K562 (cell line): ENCODE measurements around the gene IQGAP3. TPM values are rescaled to one million over a fixed set of nuclear protein-coding genes. Genes with fewer than 3 reads are reported as not detected.

Experiments
- ATAC-seq: fragments of 200-7000 bp; cut with Tn5 transposase; 3 replicates; pipeline ENCODE4 v1.9.1; 2020; ENCODE audit warnings: moderate library complexity
- BruUV-seq: library from RNA; stranded (reverse); fragments of 400-500 nt; replicated peaks from 2 replicates; lab custom pipeline; 2021; lab: Mats Ljungman, UMichigan
- CTCF ChIA-PET: fragments of 300-600 bp; formaldehyde crosslinking; extraction: SDS; loops from one replicate; lab custom pipeline; 2021; ENCODE audit warnings: low intra/inter-chr PET ratio; lab: Yijun Ruan, JAX
- POLR2A ChIA-PET: fragments of 300-600, 350-650 bp; sonication (Branson Sonifier 250); formaldehyde crosslinking; extraction: SDS; loops from one replicate; lab custom pipeline; 2021; ENCODE audit warnings: antibody characterized with exemption, inconsistent platforms; lab: Yijun Ruan, JAX
- DNase-seq, 4 experiments: peaks; one replicate each; pipeline versions ENCODE4 v3.0.0 to v3.0.0-alpha.2; 2011 to 2018; ENCODE audit warnings: low spot score in 3 of 4, mixed read lengths in 3 of 4; ENCODE audit errors: extremely low read depth in 1 of 4
- FAIRE-seq: peaks from 2 replicates; lab custom pipeline; 2011; peaks lifted over from hg19 to GRCh38; lab: Jason Lieb, UNC
- H2AFZ ChIP-seq: 2 replicates; pipeline ENCODE4 v1.6.0; 2011; ENCODE audit warnings: low read depth, low read length, control low read depth, inconsistent platforms
- H3K27ac ChIP-seq: fragments of 200-600 bp; 3 replicates; pipeline ENCODE4 v1.8.0; 2011; ENCODE audit warnings: low read depth, mild to moderate bottlenecking, control low read depth, inconsistent platforms, low read length, moderate library complexity, mixed read lengths; ENCODE audit errors: extremely low read depth
- H3K27me3 ChIP-seq, 2 experiments: fragments of 300-600 bp in 1 of 2; 2 replicates in 1 of 2; 3 replicates in 1 of 2; pipeline versions ENCODE4 v1.6.0 to v1.8.0; 2011; ENCODE audit warnings: inconsistent platforms in 2 of 2, low read length in 2 of 2, mild to moderate bottlenecking in 1 of 2, mixed read lengths in 1 of 2, moderate library complexity in 1 of 2; ENCODE audit not compliant: control insufficient read depth in 2 of 2, insufficient read depth in 2 of 2
- H3K36me3 ChIP-seq: fragments of 300-600 bp; 3 replicates; pipeline ENCODE4 v1.8.0; 2011; ENCODE audit warnings: mild to moderate bottlenecking, low read length, inconsistent platforms; ENCODE audit not compliant: control insufficient read depth, insufficient read depth
- H3K4me1 ChIP-seq, 2 experiments: fragments of 200-600 bp in 1 of 2; replicated peaks in 1 of 2; 2 replicates in 1 of 2; 3 replicates in 1 of 2; pipeline versions ENCODE4 v1.5.1 to v1.8.0; 2011; ENCODE audit warnings: inconsistent platforms in 2 of 2, low read length in 2 of 2, mild to moderate bottlenecking in 1 of 2, mixed read lengths in 1 of 2, moderate library complexity in 1 of 2; ENCODE audit not compliant: control insufficient read depth in 2 of 2, insufficient read depth in 2 of 2
- H3K4me2 ChIP-seq: 2 replicates; pipeline ENCODE4 v1.6.1; 2011; ENCODE audit warnings: low read length, control low read depth, inconsistent platforms, mixed read lengths; ENCODE audit not compliant: insufficient read depth
- H3K4me3 ChIP-seq: fragments of 200-600 bp; sonication (generic), shearing (Covaris generic); 2 replicates; pipeline ENCODE4 v1.5.1; 2016; ENCODE audit warnings: control low read depth, inconsistent platforms
- H3K79me2 ChIP-seq: fragments of 200-600 bp; 3 replicates; pipeline ENCODE4 v1.8.0; 2011; ENCODE audit warnings: low read length, inconsistent platforms; ENCODE audit not compliant: control insufficient read depth, insufficient read depth
- H3K9ac ChIP-seq, 2 experiments: 2 replicates each; pipeline versions ENCODE4 v1.6.0 to v1.6.1; 2011; ENCODE audit warnings: low read depth in 2 of 2, low read length in 2 of 2, control low read depth in 1 of 2, inconsistent platforms in 1 of 2, mild to moderate bottlenecking in 1 of 2, mixed read lengths in 1 of 2; ENCODE audit not compliant: insufficient read depth in 1 of 2
- H3K9me1 ChIP-seq: one replicate; pipeline ENCODE4 v1.6.0; 2011; ENCODE audit warnings: inconsistent platforms, mild to moderate bottlenecking, low read length, moderate library complexity; ENCODE audit not compliant: control insufficient read depth, insufficient read depth
- H3K9me3 ChIP-seq: replicated peaks from 2 replicates; pipeline ENCODE4 v1.5.1; 2011; ENCODE audit warnings: low read depth, low read length, inconsistent platforms; ENCODE audit not compliant: control insufficient read depth, insufficient read depth
- H4K20me1 ChIP-seq: replicated peaks from 2 replicates; pipeline ENCODE4 v1.6.1; 2011; ENCODE audit warnings: low read length, inconsistent platforms, mixed read lengths; ENCODE audit not compliant: control insufficient read depth, insufficient read depth
- ARNT ChIP-seq, 2 experiments: fragments of 450-650 bp; IDR thresholded peaks; 2 replicates each; pipeline ENCODE4 v1.6.1; 2016; ENCODE audit warnings: mild to moderate bottlenecking in 1 of 2
- CBX2 ChIP-seq: fragments of 200-600 bp; sonication (generic); IDR thresholded peaks from one replicate; pipeline ENCODE4 v1.6.1; 2012; ENCODE audit warnings: mild to moderate bottlenecking, low read length, inconsistent platforms; ENCODE audit not compliant: insufficient read depth, poor library complexity, severe bottlenecking
- EHMT2 ChIP-seq: fragments of 450-650 bp; IDR thresholded peaks from 2 replicates; pipeline ENCODE4 v1.6.1; 2018; ENCODE audit warnings: antibody characterized with exemption
- FOXK2 ChIP-seq, 2 experiments: fragments of 450-650 bp; IDR thresholded peaks in 1 of 2; conservative IDR thresholded peaks in 1 of 2; 2 replicates each; pipeline ENCODE4 v1.6.1; 2016; ENCODE audit warnings: low read depth in 2 of 2, mild to moderate bottlenecking in 1 of 2
- HDAC3 ChIP-seq: fragments of 450-650 bp; IDR thresholded peaks from 2 replicates; pipeline ENCODE4 v1.6.1; 2018; ENCODE audit warnings: borderline replicate concordance, mild to moderate bottlenecking, moderate library complexity; ENCODE audit not compliant: partially characterized antibody
- HES1 ChIP-seq: fragments of 450-650 bp; IDR thresholded peaks from 2 replicates; pipeline ENCODE4 v1.6.1; 2016; ENCODE audit warnings: low read depth, mild to moderate bottlenecking, moderate library complexity
- IRF1 ChIP-seq: sonication (generic); formaldehyde crosslinking; IDR thresholded peaks from 2 replicates; pipeline ENCODE4 v1.8.0; 2022; ENCODE audit warnings: missing genetic modification reagents, mild to moderate bottlenecking, borderline replicate concordance
- MTF1 ChIP-seq: fragments of 250-450 bp; sonication (Bioruptor Pico); IDR thresholded peaks from 2 replicates; pipeline ENCODE4 v1.9.0; 2021; ENCODE audit warnings: moderate library complexity, mild to moderate bottlenecking, inconsistent platforms, borderline replicate concordance
- PHB2 ChIP-seq: fragments of 450-650 bp; IDR thresholded peaks from 2 replicates; pipeline ENCODE4 v1.6.1; 2017; ENCODE audit warnings: low read depth
- POLR3G ChIP-seq: IDR thresholded peaks from 2 replicates; pipeline ENCODE4 v1.6.1; 2011; ENCODE audit not compliant: insufficient read length, insufficient replicate concordance; ENCODE audit errors: extremely low read depth
- ZFP30 ChIP-seq: fragments of 250-450 bp; sonication (Bioruptor Pico); IDR thresholded peaks from 2 replicates; pipeline ENCODE4 v1.8.0; 2022; ENCODE audit warnings: moderate library complexity, mild to moderate bottlenecking, inconsistent platforms, borderline replicate concordance
- ZNF133 ChIP-seq: fragments of 250-450 bp; sonication (Bioruptor Pico); IDR thresholded peaks from 2 replicates; pipeline ENCODE4 v1.4.0; 2020; ENCODE audit warnings: mild to moderate bottlenecking
- ZNF324 ChIP-seq: fragments of 250-450 bp; sonication (Bioruptor Pico); IDR thresholded peaks from 2 replicates; pipeline ENCODE4 v1.4.0; 2020; ENCODE audit warnings: mild to moderate bottlenecking
- WGBS: fragments of 100-300 bp; shearing (Covaris generic); methylation state at CpG from one replicate; pipeline ENCODE4 v1.1.6; 2016; ENCODE audit warnings: low coverage, mixed read lengths; ENCODE audit not compliant: insufficient coverage; ENCODE audit errors: missing lambda C conversion rate; 5-methylcytosine and 5-hydroxymethylcytosine counted together
- in situ Hi-C: fragments of 300-500 bp; cut with MboI; formaldehyde crosslinking; loops from 4 replicates; pipeline ENCODE4 v1.15.0; 2018; ENCODE audit warnings: inconsistent platforms, mixed read lengths
- intact Hi-C: fragments of 100-400 bp; cut with micrococcal nuclease; formaldehyde crosslinking; loops from 2 replicates; pipeline ENCODE4 v1.14.2; 2022
- polyA plus RNA-seq, 8 experiments: library from polyadenylated mRNA; depleted of rRNA in 4 of 8; stranded (reverse) in 5 of 8; unstranded in 3 of 8; fragments of >200 nt; fragmentation: Nextera tagmentation in 2 of 8; fragmentation: Illumina TruSeq in 1 of 8; extraction: Ambion mirVana in 2 of 8; extraction: Trizol in 1 of 8; gene quantifications; 2 replicates each; pipeline versions ENCODE4 v1.2.1 to v1.2.3, GENCODE V29; 2011 to 2014; ENCODE audit warnings: inconsistent platforms in 1 of 8, missing spikeins in 1 of 8
- total RNA-seq, 7 experiments: library from RNA; depleted of rRNA in 6 of 7; stranded (reverse); fragments of >200 nt in 6 of 7; fragmentation: Illumina TruSeq in 2 of 7; extraction: Trizol in 2 of 7; gene quantifications; 2 replicates each; pipeline versions ENCODE4 v1.2.1 to v1.2.3, GENCODE V29; 2011 to 2021; ENCODE audit warnings: low replicate concordance in 1 of 7

IQGAP3 gene
- total and polyA plus RNA-seq, 9 of the 15 experiments (the other 6 are each of a cell fraction or from before 2014, with no cell fraction given), result 1.4 to 16.6 (median 11.9) TPM

- no peak overlapping the region for H3K27ac ChIP-seq
- intact Hi-C loops (no loop called here), in situ Hi-C loops (no loop called here)
- ATAC-seq (no peak), FAIRE-seq (no peak), DNase-seq (no peak)
- H3K4me2 ChIP-seq, result no peak overlapping the region
- no peak overlapping the region for H3K4me3 ChIP-seq
- ChIA-PET CTCF (no interaction called here), POLR2A (interaction anchor here (0.6 kb wide), 1 partner anchor 15 kb away, joined by 3 read pairs; no protein-coding TSS in a partner anchor)
- H4K20me1 ChIP-seq, result peaks cover 52% of the 10 kb centered on the region
- no peaks in the 10 kb centered on the region for H3K27me3 ChIP-seq
- peaks cover 10% of the 10 kb centered on the region; the same call in 2 of the 3 replicates for H3K36me3 ChIP-seq
- no peaks in the 10 kb centered on the region for H3K9me3 ChIP-seq
- no peak overlapping the region for H2AFZ ChIP-seq
- peaks cover 24% of the 10 kb centered on the region for H3K9me1 ChIP-seq
- H3K4me1 ChIP-seq, result peaks cover 83 to 92% of the 10 kb centered on the region in 2 experiments
- peaks cover 99% of the 10 kb centered on the region for H3K79me2 ChIP-seq
- BruUV-seq, result no TSS peak
- 64% methylated on average over 6 of the region's 7 CpGs for WGBS
- H3K9ac ChIP-seq, result peak overlapping the region in 1 of 2 experiments; percentile 52; a peak in 1 of 4 replicates
- TF ChIP-seq ZNF324 (CRISPR knock-in tag) (no peak), EHMT2 (no peak), ARNT (IDR thresholded peaks at IDR 0.05) (no peak), FOXK2 (conservative IDR thresholded peaks at IDR 0.05 in 1 of 2, IDR thresholded peaks at IDR 0.05 in 1 of 2; ENCODE audit: low read depth in 2 of 2) (no peak), ZFP30 (CRISPR knock-in tag) (no peak), HDAC3 (no peak), IRF1 (CRISPR knock-in tag) (no peak), MTF1 (no peak), POLR3G (no peak), CBX2 (no peak), HES1 (no peak), ZNF133 (CRISPR knock-in tag) (no peak), PHB2 (no peak)
Observed at GRCh38 chr1:156494309-156494895, 78.0 kb downstream of the IQGAP3 start.
